Gastroesophageal sphincter (tissue), 3 donors: ENCODE data around the gene SRP72.

Experiments
- EP300 ChIP-seq: sonication (generic); formaldehyde crosslinking; IDR thresholded peaks from one replicate; pipeline ENCODE4 v1.6.1; 2017; ENCODE audit warnings: antibody characterized with exemption, mild to moderate bottlenecking
- POLR2A ChIP-seq, 2 donors: fragments of 450-650 bp; IDR thresholded peaks; one replicate each; pipeline ENCODE4 v1.6.1; 2017; ENCODE audit warnings: antibody characterized with exemption in 2 of 2, mild to moderate bottlenecking in 2 of 2, moderate library complexity in 1 of 2
- POLR2AphosphoS5 ChIP-seq: sonication (generic); formaldehyde crosslinking; IDR thresholded peaks from one replicate; pipeline ENCODE4 v1.6.1; 2017; ENCODE audit warnings: antibody characterized with exemption
- TF ChIP-seq, protein P1 (sequence below), 4 experiments: fragments of 200-600 bp in 2 of 4; fragments of 450-650 bp in 2 of 4; sonication (generic) in 1 of 4; IDR thresholded peaks; one replicate each; pipeline ENCODE4 v1.5.1; 2017 to 2019; ENCODE audit warnings: antibody characterized with exemption in 4 of 4, mild to moderate bottlenecking in 2 of 4, moderate library complexity in 2 of 4

DNA sequence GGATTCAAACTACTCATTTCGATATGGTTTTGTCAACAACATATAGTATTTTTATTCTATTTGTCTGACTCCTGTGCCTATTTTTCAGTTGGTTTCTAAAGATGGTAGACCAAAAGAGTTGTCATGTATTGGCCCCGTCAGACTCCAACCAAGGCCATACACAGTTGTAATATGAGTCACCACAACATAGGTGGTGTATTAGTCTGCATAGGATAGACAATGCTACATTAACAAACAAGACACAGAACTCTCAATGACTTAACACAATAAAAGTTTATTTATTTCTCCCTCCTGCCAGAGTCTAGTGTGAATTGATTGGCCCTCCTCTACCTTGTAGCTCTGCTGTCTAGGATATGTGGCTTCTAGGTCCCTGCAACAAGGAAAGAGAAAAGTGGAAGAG is 84.1 kb downstream of the SRP72 start:
- TF ChIP-seq, protein P1, sequence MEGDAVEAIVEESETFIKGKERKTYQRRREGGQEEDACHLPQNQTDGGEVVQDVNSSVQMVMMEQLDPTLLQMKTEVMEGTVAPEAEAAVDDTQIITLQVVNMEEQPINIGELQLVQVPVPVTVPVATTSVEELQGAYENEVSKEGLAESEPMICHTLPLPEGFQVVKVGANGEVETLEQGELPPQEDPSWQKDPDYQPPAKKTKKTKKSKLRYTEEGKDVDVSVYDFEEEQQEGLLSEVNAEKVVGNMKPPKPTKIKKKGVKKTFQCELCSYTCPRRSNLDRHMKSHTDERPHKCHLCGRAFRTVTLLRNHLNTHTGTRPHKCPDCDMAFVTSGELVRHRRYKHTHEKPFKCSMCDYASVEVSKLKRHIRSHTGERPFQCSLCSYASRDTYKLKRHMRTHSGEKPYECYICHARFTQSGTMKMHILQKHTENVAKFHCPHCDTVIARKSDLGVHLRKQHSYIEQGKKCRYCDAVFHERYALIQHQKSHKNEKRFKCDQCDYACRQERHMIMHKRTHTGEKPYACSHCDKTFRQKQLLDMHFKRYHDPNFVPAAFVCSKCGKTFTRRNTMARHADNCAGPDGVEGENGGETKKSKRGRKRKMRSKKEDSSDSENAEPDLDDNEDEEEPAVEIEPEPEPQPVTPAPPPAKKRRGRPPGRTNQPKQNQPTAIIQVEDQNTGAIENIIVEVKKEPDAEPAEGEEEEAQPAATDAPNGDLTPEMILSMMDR (IDR thresholded peaks at IDR 0.05) = no peak
- TF ChIP-seq POLR2A (IDR thresholded peaks at IDR 0.05) (no peak), POLR2AphosphoS5 (no peak), EP300 (no peak)
